Pancreas (tissue), 10 donors: ENCODE measurements around the gene NAA35. TPM values are rescaled to one million over a fixed set of nuclear protein-coding genes. Genes with fewer than 3 reads are reported as not detected.
A peak's percentile ranks its signal among the peaks of the same experiment; 100 is the strongest.

Source experiments
- ATAC-seq, 4 donors: fragments of 200-7000 bp; cut with Tn5 transposase; one replicate each; pipeline versions ENCODE4 v1.8.0 to v1.9.1; 2020; ENCODE audit warnings: mild to moderate bottlenecking in 4 of 4, moderate library complexity in 4 of 4
- DNase-seq, 6 donors: peaks; one replicate each; pipeline ENCODE4 v3.0.0-alpha.2; 2020
- FAIRE-seq: peaks from 2 replicates; lab custom pipeline; 2012; peaks lifted over from hg19 to GRCh38; lab: Jason Lieb, UNC
- H3K27ac ChIP-seq, 4 donors: fragments of 200-600 bp; sonication (generic); 1 replicate in 3 of 4; 2 replicates in 1 of 4; pipeline versions ENCODE4 v1.5.0 to v1.8.0; 2020
- H3K27me3 ChIP-seq, 4 donors: fragments of 200-600 bp; one replicate each; pipeline ENCODE4 v1.8.0; 2021
- H3K36me3 ChIP-seq, 3 donors: fragments of 200-600 bp; sonication (generic) in 1 of 3; one replicate each; pipeline versions ENCODE4 v1.5.0 to v1.8.0; 2020 to 2021
- H3K4me1 ChIP-seq, 3 donors: fragments of 200-600 bp; one replicate each; pipeline ENCODE4 v1.8.0; 2021
- H3K4me3 ChIP-seq, 4 donors: fragments of 200-600 bp; sonication (generic) in 2 of 4; one replicate each; pipeline versions ENCODE4 v1.5.0 to v1.8.0; 2020 to 2021
- H3K9me3 ChIP-seq, 4 donors: fragments of 200-600 bp; one replicate each; pipeline ENCODE4 v1.8.0; 2021
- WGBS, 2 donors: extraction: QIAGEN DNeasy Blood & Tissue Kit; methylation state at CpG; one replicate each; pipeline ENCODE4 v1.1.7; 2013; 5-methylcytosine and 5-hydroxymethylcytosine counted together
- intact Hi-C, 3 donors: fragments of 100-400 bp; cut with DNase I; formaldehyde crosslinking; loops; one replicate each; pipeline versions ENCODE4 v1.11.1 to v1.14.2; 2022
- polyA plus RNA-seq, 2 donors: library from polyadenylated mRNA; stranded (reverse); fragments of 200-250 nt; gene quantifications; one replicate each; pipeline ENCODE4 v1.2.3, GENCODE V29; 2013
- total RNA-seq, 6 donors: library from RNA; stranded (reverse); fragmentation: NEBNext Ultra II Directional in 4 of 6; extraction: Animal tissue kit (Norgen Biotek cat#: 25700) in 4 of 6; gene quantifications; one replicate each; pipeline versions ENCODE4 v1.2.1 to v1.2.4, GENCODE V29; 2021 to 2023
- TF ChIP-seq, protein P1 (sequence below), 4 donors: fragments of 200-600 bp; sonication (generic) in 3 of 4; IDR thresholded peaks; one replicate each; pipeline versions ENCODE4 v1.5.0 to v1.8.0; 2021; ENCODE audit warnings: antibody characterized with exemption in 4 of 4
- donor health status: healthy with polysubstance abuse.
- donor health status: DM: no; HTN: no; CAD: no; lungs with moderate emphysema.
- donor health status: DM: no; HTN: no; CAD: no.
- donor health status: control.
- donor health status: control.
- donor health status: Bipolar disorder and iron deficiency.
- donor health status: DM: yes; HTN: yes; CAD: no.
- donor health status: DM: no; HTN: no; CAD: no.
- donor health status: DM: no; HTN: no; CAD: no.
- donor health status: DM: yes; HTN: yes; CAD: no.

The NAA35 gene
- total and polyA plus RNA-seq, 8 donors = 4.1 to 13.8 (median 11.0) TPM

DNA sequence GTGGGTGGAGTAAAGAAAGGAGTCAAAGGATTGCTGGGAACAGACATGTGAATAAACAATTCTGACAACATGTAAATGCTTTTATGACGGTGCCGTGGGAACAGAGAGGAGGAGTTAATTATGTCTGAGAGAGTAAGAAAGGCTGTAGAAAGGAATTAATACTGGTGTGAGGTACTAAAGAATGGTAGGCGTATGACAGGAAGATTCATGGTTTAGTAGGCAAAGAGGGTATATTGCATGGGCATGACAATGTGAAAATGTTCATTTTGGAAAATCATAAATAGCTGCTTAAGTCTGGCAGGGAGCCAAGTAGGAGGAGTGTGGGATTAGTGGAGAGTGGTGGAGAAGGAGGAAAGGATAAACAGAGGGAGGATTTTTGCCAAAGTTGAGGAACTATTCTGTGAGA, 19.7 kb downstream of the NAA35 start:
- H3K9me3 ChIP-seq = no peaks in the 10 kb centered on the region
- no peak overlapping the region for H3K27ac ChIP-seq
- ATAC-seq (peak; percentile 75 to 93 (median 83)), FAIRE-seq (no peak), DNase-seq (no peak)
- H3K4me1 ChIP-seq = peaks cover 0 to 6% (median 4%) of the 10 kb centered on the region in 3 donors
- H3K4me3 ChIP-seq = no peak overlapping the region
- intact Hi-C loops = no loop called here
- peaks cover 0 to 10% (median 0%) of the 10 kb centered on the region in 3 donors for H3K36me3 ChIP-seq
- TF ChIP-seq, protein P1, sequence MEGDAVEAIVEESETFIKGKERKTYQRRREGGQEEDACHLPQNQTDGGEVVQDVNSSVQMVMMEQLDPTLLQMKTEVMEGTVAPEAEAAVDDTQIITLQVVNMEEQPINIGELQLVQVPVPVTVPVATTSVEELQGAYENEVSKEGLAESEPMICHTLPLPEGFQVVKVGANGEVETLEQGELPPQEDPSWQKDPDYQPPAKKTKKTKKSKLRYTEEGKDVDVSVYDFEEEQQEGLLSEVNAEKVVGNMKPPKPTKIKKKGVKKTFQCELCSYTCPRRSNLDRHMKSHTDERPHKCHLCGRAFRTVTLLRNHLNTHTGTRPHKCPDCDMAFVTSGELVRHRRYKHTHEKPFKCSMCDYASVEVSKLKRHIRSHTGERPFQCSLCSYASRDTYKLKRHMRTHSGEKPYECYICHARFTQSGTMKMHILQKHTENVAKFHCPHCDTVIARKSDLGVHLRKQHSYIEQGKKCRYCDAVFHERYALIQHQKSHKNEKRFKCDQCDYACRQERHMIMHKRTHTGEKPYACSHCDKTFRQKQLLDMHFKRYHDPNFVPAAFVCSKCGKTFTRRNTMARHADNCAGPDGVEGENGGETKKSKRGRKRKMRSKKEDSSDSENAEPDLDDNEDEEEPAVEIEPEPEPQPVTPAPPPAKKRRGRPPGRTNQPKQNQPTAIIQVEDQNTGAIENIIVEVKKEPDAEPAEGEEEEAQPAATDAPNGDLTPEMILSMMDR (IDR thresholded peaks at IDR 0.05) = no peak
- no peaks in the 10 kb centered on the region for H3K27me3 ChIP-seq
- WGBS, 2 donors = 36 to 40% methylated on average over 3 of the region's 3 CpGs

DNA sequence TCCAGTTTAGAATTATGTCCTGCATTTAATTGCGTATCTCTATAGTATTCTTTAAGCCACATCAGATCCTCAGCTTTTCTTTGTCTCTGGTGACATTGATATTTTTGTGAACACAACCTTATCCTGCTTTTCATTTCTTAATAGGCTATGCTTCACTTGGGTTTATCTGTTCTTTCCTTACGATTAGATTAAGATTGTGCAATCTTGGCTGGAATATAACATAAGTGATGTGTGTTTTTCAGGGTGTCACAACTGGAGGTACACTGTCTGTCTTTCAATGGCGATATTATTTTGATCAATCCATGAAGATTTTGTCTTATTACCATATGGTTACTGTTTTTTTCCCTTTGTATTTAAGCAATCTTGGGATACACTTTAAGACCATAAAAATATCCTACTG, 23.6 kb downstream of the NAA35 start:
- no peak overlapping the region for H3K27ac ChIP-seq
- TF ChIP-seq, protein P1 (IDR thresholded peaks at IDR 0.05) = no peak
- WGBS, 2 donors = 79 to 81% methylated on average over 3 of the region's 3 CpGs
- no peak for ATAC-seq
- H3K4me3 ChIP-seq = no peak overlapping the region
- H3K36me3 ChIP-seq = peaks cover 0 to 14% (median 0%) of the 10 kb centered on the region in 3 donors
- no peak for DNase-seq
- FAIRE-seq = no peak
- intact Hi-C loops = no loop called here
- H3K4me1 ChIP-seq = peaks cover 0 to 6% (median 4%) of the 10 kb centered on the region in 3 donors
- no peaks in the 10 kb centered on the region for H3K27me3 ChIP-seq
- H3K9me3 ChIP-seq = no peaks in the 10 kb centered on the region

DNA sequence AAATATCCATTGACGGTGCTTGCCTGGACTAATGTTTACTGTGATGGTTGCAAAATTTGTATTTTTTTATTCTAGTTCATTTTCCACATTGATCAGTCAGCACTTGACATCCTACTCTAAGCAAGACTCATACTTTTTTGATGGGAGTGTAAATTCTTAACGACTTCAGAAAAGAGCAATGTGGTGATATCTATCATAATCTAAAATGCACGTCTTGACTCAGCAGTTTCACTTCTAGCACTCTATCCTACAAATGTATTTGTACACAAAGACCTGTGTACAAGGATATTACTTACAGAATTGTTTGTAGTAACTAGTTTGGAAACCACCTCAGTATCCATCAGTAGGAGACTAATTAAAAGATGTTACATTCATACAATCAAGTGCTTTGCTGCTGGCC, 24.0 kb downstream of the NAA35 start:
- intact Hi-C loops = no loop called here
- ATAC-seq (no peak), DNase-seq (no peak), FAIRE-seq (no peak)
- TF ChIP-seq, protein P1 (IDR thresholded peaks at IDR 0.05) = no peak
- H3K4me3 ChIP-seq = no peak overlapping the region
- peaks cover 0 to 4% (median 3%) of the 10 kb centered on the region in 3 donors for H3K4me1 ChIP-seq
- no peaks in the 10 kb centered on the region for H3K27me3 ChIP-seq
- no peaks in the 10 kb centered on the region for H3K9me3 ChIP-seq
- WGBS, 2 donors = 91 to 92% methylated on average over 3 of the region's 3 CpGs
- peaks cover 0 to 14% (median 1%) of the 10 kb centered on the region in 3 donors for H3K36me3 ChIP-seq
- no peak overlapping the region for H3K27ac ChIP-seq

DNA sequence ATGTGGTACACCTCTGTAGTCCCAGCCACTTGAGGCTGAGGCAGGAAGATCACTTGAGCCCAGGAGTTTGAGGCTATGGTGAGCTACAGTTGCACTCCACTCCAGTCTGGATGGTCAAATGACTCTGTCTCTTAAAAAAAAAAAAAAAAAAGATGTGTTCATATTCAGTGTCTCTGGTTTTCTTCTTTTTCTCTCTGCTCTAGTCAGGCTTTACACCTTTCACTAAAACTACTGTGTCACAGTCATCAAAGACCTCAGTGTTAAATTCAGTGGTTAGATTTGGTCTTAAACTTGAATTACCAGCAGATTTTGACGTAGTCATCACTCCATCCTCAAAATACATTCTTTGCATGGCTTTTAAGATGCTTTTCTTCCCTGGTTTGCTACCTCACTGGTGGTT, 28.8 kb downstream of the NAA35 start:
- Histone ChIP-seq H3K4me3 (no peak overlapping the region), H3K36me3 (peaks cover 0 to 13% (median 9%) of the 10 kb centered on the region in 3 donors), H3K9me3 (no peaks in the 10 kb centered on the region), H3K4me1 (no peaks in the 10 kb centered on the region), H3K27me3 (no peaks in the 10 kb centered on the region), H3K27ac (no peak overlapping the region)
- 97% methylated on average over 1 of the region's 1 CpG for WGBS, 2 donors
- FAIRE-seq = no peak
- DNase-seq = no peak
- ATAC-seq = no peak
- TF ChIP-seq, protein P1 (IDR thresholded peaks at IDR 0.05) = no peak
- intact Hi-C loops = no loop called here

DNA sequence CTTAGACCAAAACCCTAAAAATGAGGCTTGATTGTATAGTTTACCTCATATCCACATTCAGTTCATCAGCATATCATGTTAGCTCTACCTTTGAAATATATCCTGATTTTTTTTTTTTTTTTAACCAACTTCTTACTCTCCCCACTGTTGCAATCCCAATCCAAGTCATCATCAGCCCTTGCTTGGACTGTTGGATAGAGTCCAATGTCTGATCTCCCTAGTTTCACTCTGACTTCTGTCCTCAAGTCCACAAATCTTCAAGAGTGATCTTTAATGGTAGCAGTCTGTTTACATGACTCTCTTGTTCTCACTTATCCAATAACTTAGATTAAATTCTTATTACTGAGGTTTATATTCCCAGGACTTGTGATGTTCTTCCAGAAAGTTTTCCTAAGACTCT, 30.8 kb downstream of the NAA35 start:
- H3K9me3 ChIP-seq = no peaks in the 10 kb centered on the region
- ATAC-seq = no peak
- intact Hi-C loops = no loop called here
- H3K27me3 ChIP-seq = no peaks in the 10 kb centered on the region
- H3K4me1 ChIP-seq = no peaks in the 10 kb centered on the region
- H3K27ac ChIP-seq = no peak overlapping the region
- peaks cover 0 to 16% (median 9%) of the 10 kb centered on the region in 3 donors for H3K36me3 ChIP-seq
- no peak for FAIRE-seq
- TF ChIP-seq, protein P1 (IDR thresholded peaks at IDR 0.05) = no peak
- no peak for DNase-seq
- H3K4me3 ChIP-seq = no peak overlapping the region
